ENCODE measurements around the gene NUDCD2. TPM values are rescaled to one million over a fixed set of nuclear protein-coding genes. Genes with fewer than 3 reads are reported as not detected.
A peak's percentile ranks its signal among the peaks of the same experiment; 100 is the strongest.

NUDCD2 gene
- total RNA-seq, 6 experiments from 2014 or later: 2.0 to 16.9 (median 11.8) TPM

DNA sequence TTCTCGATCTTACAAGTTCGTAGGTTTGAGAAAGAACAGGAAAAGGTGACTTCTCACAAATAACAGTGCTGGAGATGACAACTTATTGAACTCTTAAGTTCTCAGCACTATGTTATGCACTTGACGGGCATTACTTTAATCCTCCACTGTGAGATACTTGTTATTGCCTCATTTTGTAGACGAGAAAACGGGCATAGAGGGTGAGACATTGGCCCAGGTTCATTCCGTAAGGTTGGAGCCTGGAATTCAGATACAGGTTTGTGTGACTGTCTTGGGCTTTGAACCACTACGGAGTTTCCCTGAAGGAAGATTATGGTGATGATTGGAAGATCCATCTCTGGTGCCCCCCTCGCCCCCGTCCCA lies 46.2 kb upstream of the NUDCD2 start:
- H3K9me3 ChIP-seq: no peaks in the 10 kb centered on the region
- intact Hi-C loops (cut with DNase I): no loop called here
- peak overlapping the region; percentile 74 to 89 (median 80) for H3K4me3 ChIP-seq
- TF ChIP-seq, protein P1, sequence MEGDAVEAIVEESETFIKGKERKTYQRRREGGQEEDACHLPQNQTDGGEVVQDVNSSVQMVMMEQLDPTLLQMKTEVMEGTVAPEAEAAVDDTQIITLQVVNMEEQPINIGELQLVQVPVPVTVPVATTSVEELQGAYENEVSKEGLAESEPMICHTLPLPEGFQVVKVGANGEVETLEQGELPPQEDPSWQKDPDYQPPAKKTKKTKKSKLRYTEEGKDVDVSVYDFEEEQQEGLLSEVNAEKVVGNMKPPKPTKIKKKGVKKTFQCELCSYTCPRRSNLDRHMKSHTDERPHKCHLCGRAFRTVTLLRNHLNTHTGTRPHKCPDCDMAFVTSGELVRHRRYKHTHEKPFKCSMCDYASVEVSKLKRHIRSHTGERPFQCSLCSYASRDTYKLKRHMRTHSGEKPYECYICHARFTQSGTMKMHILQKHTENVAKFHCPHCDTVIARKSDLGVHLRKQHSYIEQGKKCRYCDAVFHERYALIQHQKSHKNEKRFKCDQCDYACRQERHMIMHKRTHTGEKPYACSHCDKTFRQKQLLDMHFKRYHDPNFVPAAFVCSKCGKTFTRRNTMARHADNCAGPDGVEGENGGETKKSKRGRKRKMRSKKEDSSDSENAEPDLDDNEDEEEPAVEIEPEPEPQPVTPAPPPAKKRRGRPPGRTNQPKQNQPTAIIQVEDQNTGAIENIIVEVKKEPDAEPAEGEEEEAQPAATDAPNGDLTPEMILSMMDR (IDR thresholded peaks at IDR 0.05): no peak
- no peak for TF ChIP-seq POLR2A (IDR thresholded peaks at IDR 0.05)
- DNase-seq: no peak
- no peaks in the 10 kb centered on the region for H3K36me3 ChIP-seq
- peak overlapping the region; percentile 97 to 99 (median 99) for H3K27ac ChIP-seq
- 0% methylated on average over 9 of the region's 9 CpGs for WGBS (ENCODE audit: insufficient coverage, low coverage, low lambda C conversion rate, missing lambda C conversion rate)
- ATAC-seq: no peak
- H3K27me3 ChIP-seq: no peaks in the 10 kb centered on the region
- peaks cover 0 to 66% (median 19%) of the 10 kb centered on the region in 4 donors for H3K4me1 ChIP-seq

DNA sequence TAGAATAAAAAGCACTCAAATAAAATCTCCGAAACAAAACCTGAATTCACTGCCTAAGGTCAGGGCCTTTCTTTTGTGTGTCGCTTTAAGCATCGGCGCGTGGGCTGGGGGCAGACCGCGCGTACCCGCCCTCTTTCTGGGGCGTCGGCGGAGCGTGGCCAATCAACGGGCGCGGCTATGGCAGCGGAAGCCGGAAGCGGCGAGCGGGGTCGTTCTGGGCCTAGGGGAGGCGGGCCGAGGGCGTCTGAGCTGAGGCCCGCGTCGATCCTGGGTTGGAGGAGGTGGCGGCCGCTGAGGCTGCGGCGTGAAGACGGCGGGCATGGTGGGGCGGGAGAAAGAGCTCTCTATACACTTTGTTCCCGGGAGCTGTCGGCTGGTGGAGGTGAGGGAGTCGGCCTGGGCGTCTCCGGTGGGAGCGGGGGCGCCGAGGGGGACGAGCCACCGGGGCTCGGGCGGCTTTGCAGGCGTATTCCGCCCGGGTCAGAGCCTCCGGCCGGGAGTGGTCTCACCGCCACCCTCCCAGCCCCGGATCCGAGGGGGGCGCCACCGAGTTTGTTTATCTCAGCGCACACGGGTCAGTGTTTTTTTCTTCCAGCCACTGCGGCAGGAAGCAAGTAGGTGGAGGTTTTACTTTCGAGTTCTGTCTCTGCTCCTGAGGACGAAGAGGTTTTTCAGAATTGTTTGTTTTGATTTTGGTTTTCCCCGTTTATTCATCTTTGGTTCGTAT lies 45.6 kb upstream of the NUDCD2 start, which contains the start of gene MAT2B:
MAT2B (plus strand) TSS at position 252 of the 727 bp plus-strand sequence; CDS start at position 320, 68 bp downstream.
- Histone ChIP-seq H3K9me3 (no peaks in the 10 kb centered on the region), H3K27ac (peak within 1 kb of the TSS; percentile 97 to 99 (median 99)), H3K36me3 (no peaks in the 10 kb centered on the region), H3K4me3 (peak within 1 kb of the TSS; percentile 74 to 89 (median 80)), H3K27me3 (no peaks in the 10 kb centered on the region), H3K4me1 (peaks cover 0 to 60% (median 19%) of the 10 kb centered on the region in 4 donors)
- 0% methylated on average over 23 of the region's 64 CpGs for WGBS (ENCODE audit: insufficient coverage, low coverage, low lambda C conversion rate, missing lambda C conversion rate)
- TF ChIP-seq, protein P1 (IDR thresholded peaks at IDR 0.05): peak; percentile 14 to 49 (median 46)
- peak; percentile 96 for TF ChIP-seq POLR2A (IDR thresholded peaks at IDR 0.05)
- peak; percentile 85 to 95 (median 90) for ATAC-seq
- intact Hi-C loops (cut with DNase I): no loop called here
- peak; percentile 97 to 98 (median 98) for DNase-seq

DNA sequence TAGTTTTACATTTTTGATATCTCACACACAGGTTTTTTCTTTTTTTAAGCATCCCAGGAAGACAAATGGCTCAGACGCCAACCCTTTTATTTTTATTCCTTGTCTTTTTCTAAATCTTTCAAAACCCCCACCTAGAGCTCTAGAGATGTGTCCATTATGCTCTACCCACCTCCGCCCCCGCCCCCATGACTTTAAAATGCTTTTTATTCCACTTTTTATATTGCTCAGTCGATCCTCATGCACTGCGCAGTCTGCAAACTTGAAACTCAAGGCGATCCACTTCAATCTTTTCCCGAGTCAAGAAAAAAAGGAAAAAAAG lies 45.1 kb upstream of the NUDCD2 start:
- WGBS (ENCODE audit: insufficient coverage, low coverage, low lambda C conversion rate, missing lambda C conversion rate): 1% methylated on average over 7 of the region's 7 CpGs
- H3K36me3 ChIP-seq: no peaks in the 10 kb centered on the region
- H3K4me1 ChIP-seq: peaks cover 0 to 55% (median 19%) of the 10 kb centered on the region in 4 donors
- H3K4me3 ChIP-seq: peak overlapping the region; percentile 74 to 89 (median 80)
- H3K27ac ChIP-seq: peak overlapping the region; percentile 97 to 99 (median 99)
- no peaks in the 10 kb centered on the region for H3K27me3 ChIP-seq
- DNase-seq (no peak), ATAC-seq (peak in 1 of 4 donors; percentile 0)
- TF ChIP-seq, protein P1 (IDR thresholded peaks at IDR 0.05): no peak
- TF ChIP-seq POLR2A (IDR thresholded peaks at IDR 0.05): no peak
- no peaks in the 10 kb centered on the region for H3K9me3 ChIP-seq
- intact Hi-C loops (cut with DNase I): no loop called here

DNA sequence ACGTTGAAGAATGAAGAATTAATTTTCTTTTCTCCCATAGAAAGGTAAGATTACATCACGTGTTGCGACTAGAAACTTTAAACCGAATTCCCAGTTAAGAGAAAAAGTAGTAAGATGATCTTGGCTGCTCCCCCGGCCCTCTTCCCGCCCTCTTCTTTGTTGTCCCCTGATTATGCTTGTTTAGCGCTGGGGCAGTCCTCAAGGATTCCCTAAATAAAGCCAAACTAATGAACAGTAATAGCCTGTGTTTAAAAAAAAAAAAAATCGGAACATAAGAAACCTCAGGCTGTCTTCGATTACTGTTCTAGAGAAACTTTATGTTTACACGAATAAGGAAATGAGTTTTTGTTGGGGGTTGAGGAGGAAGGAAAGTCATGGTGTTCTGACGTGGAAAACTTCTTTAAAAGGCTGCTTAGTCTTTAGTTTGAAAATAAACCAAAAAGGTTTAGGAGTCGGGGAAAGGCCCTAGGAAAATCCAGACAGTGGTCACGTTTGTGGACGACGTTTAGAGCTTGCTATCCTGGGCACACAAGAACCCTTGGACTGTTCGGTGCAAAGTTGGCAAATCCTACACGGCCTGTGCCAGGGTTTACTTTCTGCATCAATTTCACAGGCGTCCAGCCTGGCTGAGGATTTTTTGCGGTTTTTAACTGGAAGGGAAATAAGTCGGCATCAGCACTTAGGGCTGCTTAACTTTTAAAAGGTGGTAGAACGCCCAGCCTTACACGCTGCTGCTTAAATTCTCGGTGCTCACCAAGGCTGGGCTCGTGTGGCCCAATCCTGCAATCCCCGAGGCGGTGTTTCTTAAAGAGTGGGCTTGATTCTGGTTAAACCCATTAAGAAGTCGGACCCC lies 44.4 kb upstream of the NUDCD2 start:
- H3K27me3 ChIP-seq: no peaks in the 10 kb centered on the region
- H3K9me3 ChIP-seq: no peaks in the 10 kb centered on the region
- H3K27ac ChIP-seq: peak overlapping the region; percentile 97 to 99 (median 99)
- DNase-seq (peak; percentile 45 to 86 (median 76)), ATAC-seq (peak; percentile 45 to 66 (median 55))
- peaks cover 0 to 48% (median 16%) of the 10 kb centered on the region in 4 donors for H3K4me1 ChIP-seq
- TF ChIP-seq, protein P1 (IDR thresholded peaks at IDR 0.05): no peak
- TF ChIP-seq POLR2A (IDR thresholded peaks at IDR 0.05): peak; percentile 27
- intact Hi-C loops (cut with DNase I): no loop called here
- H3K36me3 ChIP-seq: no peaks in the 10 kb centered on the region
- WGBS (ENCODE audit: insufficient coverage, low coverage, low lambda C conversion rate, missing lambda C conversion rate): 1% methylated on average over 27 of the region's 27 CpGs
- H3K4me3 ChIP-seq: peak overlapping the region; percentile 74 to 89 (median 80)

Data from right lobe of liver (tissue), 6 donors.